NCI-H69 (cell line): ENCODE measurements around the gene GNB1.

ENCODE experiments used
- DNase-seq: peaks from one replicate; lab custom pipeline; 2025; lab: John Stamatoyannopoulos, UW

The GNB1 gene

DNA sequence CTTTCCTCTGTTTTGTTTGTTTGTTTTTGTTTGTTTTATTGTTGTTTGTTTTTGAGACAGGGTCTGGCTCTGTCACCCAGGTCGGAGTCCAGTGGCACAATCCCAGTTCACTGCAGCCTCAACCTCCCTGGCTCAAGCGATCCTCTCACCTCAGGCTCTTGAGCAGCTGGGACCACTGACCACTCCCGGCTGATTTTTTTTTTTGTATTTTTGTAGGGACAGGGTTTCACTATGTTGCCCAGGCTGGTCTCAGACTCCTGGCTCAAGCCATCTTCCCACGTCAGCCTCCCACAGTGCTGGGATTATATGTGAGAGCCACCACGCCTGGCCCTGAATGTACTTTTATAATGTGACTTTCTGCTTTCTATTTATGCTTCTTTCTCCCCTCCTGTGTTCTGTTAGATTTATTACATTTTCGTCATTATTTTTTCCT, 19.2 kb upstream of the GNB1 start:
- DNase-seq, result no peak

DNA sequence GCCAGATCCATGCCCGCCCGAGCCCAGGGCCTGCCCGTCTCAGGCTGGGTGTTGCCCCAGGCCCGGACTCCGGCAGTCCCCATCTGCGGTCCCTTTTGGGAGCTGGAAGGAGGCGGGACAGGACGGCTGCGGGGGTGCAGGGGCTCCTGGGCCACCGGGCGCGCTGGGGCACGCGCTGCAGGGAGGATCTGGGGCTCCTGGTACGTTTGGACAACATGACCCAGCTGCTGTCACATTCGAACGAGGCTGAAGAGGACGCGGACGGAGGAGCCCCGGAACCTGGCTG, 17.6 kb upstream of the GNB1 start:
- DNase-seq, result no peak

DNA sequence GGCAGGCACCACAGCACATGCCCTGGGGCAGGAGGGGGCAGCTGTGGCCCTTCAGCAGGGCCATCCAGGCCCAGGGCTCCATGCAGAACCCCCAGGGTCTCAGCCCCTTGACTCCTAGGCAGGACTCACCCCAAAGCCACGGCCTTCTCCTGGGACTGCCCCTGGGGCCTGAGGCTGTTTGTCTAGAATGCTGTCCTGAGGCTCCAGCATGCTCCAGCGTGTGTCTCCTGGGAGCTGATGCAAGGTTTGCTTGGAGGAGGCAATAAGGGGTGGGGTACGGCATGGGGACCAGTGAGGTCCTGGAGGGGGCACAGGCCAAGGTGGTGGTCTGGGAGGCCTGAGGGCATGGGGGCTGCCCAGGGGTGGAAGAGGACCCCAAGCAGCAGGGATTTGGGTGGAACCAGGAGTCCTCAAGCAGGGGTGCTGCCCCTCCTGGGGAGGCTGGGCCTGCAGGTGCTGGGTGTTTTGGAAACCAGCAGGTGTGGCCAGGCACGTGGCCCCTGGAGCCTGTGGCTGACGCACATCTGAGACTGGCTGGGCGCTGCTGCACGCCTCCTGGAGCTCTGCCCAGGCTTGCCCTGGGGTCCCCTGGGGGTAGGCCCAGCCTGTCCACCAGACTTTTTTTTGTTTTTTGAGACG, 16.3 kb upstream of the GNB1 start:
- peak; percentile 76 for DNase-seq

DNA sequence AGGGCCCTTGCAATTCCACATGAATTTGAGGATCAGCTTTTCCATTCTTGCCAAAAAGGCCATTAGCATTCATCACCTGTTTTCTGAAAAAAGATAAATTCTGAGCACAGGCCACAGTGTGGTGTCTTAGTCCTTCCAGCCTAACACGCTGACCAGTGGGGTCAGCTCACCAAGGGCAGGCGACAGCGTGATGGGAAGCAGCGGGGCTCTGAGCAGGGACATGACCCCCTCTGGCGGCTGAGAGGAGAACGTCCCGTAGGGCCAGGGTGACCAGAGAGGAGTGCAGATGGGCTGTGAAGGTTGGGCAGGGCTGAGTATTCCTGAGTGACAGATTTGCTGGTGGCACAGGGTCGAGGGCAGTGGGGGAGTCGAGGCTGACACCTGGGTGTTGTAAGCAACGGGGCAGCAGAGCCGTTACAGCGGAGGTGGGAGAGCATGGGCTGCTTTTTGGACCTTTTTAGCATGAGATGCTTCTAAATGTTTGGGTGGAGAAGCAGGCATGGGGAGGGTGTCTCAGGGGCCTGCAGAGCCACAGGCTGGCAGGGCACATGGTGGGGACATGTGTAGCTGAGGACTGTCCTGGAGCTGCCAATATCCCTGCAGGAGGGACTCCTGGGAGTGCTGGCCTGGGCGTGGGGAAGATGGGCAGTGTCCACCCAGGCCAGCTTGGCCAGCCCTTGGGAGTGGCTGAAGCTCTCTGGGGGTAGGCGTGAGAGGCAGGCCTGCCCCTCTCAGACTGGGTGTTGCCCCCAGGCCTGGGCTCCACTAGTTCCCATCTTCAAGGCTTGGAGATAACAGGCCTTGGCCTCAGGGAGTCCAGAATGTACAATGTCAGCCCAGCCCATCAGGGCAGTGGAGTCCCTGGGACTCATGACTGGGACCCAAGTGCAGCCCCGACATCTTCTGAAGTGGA, 15.6 kb upstream of the GNB1 start:
- DNase-seq, result peak; percentile 37

DNA sequence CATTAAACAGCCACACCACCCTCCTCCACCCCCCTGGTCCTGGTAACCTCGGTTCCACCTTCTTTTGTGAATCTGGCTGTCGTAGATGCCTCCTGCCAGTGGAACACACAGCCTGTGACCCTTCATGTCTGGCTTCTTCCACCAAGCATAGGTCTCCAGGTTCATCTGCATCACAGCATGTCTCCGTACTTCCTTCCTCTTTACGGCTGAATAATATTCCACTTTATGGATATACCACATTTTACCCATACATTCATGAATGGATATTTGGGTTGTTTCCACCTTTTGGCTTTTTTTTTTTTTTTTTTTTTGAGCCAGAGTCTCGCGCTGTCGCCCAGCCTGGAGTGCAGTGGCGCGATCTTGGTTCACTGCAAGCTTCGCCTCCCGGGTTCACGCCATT, 12.3 kb upstream of the GNB1 start:
- DNase-seq, result no peak

DNA sequence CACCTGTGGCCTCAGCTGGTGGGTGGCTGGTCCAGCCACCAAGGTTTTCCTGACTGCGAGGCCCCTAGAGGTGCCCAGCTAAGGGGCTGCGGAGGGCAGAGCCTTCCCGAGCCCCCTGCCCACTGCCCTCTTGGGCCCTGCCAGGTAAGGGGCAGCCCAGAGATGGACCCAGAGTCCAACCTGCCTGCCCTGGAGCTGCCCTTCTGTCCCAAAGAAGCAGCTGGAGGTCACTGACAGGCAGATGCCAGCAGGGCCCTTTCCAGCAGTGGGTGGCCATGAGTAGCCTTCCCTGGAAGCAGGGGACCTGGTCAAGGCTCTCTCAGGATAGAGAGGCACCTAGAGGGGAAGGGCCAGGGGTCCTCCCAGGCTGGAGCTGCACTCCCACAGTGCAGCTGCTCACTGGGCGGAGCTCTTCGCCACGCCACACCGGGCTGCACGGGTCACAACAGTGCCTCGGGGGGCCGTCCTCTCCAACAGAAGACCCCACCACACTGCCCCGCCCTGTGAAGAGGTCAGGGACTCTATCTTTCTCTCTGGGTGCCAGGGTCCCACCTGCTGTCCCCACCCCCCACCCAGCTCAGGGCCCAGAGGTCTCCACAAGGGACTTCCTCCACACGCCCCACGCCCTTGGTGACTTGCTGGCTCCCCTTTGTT, 10.9 kb upstream of the GNB1 start:
- no peak for DNase-seq

DNA sequence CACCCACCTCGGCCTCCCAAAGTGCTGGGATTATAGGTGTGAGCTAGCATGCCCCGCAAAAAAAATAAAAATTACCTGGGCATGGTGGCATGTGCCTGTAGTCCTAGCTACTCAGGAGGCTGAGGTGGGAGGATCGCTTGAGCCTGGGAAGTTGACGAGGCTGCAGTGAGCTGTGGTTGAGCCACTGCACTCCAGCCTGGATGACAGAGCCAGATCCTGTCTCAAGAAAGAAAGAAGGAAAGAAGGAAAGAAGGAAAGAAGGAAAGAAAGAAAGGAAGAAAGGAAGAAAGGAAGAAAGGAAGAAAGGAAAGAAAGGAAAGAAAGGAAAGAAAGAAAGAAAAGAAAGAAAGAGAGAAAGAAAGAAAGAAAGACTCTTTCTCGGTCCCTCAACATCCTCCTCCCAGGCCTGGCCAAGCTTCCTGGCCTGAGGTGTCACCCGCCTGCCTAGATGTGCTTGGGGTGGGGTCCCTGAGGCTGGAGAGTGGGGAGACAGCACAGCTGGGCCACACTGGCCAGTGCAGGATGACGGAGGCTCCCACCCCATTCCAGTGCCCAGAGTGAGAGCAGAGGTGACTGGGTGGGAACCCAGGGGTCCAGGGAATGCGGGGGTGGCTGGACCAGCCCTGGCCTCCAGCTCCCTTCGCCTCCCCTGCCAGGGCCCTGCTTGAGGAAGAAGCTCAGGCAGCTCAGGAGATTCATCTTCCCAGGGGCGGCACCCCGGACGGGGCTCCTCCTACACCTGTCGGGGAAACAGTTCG, 10.2 kb upstream of the GNB1 start:
- DNase-seq, result no peak

DNA sequence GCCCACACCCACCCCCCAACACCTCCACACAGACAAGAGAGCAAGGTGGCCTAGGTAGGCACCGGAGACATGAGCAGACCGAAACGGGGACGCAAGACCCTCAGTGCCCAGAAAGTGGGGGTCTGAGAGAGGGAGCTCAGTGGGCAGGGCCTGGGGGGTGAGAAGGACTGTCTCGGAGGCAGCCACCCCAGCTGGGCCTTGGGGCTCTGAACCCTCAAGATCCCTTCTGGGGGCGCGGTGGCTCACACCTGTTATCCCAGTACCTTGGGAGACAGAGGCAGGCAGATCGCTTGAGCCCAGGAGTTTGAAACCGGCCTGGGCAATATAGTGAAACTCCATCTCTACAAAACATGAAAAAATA, 9.1 kb upstream of the GNB1 start:
- DNase-seq, result no peak

DNA sequence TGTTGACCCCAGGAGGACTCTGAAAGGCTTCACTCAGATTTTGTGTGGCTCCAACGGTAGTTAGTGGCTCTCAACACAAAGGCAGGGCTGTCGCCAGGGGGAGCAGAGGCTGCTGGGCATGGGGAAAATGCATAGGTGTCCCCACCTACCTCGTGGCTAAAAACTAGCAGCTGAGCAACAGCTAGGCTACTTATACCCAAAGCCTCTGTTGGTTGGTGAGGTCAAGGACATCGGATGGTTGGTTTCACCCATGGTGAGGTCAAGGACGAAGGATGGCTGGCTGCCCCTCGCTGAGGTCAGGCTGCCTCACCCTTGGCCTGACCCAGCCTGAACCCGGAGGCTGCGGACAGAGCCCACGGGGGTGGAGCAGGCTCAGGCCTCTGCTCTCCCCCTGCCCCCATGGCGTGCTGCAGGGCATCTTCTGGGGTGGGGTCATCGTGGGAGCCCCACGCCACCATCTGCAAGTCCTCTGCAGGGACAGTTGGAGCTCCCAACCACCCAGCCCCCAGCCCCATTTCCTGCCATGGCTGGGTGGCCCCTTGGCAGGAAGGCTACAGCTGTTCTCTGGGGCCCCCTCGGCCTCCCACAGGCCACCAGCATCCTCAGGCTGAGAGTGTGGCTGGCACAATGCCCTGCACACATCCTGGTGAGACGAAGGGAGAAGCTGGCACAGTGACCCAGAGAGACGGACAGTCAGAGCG, 8.5 kb upstream of the GNB1 start:
- DNase-seq, result no peak

DNA sequence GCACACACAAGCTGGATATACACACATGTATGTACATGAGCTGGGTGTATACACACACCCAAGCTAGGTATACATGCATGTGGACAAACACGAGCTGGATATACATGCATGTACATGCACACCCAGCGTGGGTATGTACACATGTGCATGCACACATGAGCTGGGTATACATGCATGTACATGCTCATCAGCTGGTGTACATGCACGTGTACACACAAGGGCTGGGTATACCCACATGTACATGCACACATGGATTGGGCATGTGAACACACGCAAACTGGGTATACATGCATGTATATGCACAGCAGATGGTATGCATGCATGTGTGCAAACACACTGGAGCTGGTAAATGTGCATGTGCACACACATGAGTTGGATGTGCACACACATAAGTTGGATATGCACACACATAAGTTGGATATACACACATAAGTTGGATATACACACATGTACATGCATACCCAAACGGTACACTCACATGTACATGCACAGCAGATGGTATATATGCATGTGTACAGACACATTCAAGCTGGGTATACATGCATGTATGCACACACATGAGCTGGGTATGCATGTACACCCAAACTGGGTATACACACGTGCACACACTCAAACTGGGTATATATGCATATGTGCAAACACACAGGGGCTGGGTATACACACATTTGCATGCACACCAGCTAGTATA, 7.5 kb upstream of the GNB1 start:
- no peak for DNase-seq

DNA sequence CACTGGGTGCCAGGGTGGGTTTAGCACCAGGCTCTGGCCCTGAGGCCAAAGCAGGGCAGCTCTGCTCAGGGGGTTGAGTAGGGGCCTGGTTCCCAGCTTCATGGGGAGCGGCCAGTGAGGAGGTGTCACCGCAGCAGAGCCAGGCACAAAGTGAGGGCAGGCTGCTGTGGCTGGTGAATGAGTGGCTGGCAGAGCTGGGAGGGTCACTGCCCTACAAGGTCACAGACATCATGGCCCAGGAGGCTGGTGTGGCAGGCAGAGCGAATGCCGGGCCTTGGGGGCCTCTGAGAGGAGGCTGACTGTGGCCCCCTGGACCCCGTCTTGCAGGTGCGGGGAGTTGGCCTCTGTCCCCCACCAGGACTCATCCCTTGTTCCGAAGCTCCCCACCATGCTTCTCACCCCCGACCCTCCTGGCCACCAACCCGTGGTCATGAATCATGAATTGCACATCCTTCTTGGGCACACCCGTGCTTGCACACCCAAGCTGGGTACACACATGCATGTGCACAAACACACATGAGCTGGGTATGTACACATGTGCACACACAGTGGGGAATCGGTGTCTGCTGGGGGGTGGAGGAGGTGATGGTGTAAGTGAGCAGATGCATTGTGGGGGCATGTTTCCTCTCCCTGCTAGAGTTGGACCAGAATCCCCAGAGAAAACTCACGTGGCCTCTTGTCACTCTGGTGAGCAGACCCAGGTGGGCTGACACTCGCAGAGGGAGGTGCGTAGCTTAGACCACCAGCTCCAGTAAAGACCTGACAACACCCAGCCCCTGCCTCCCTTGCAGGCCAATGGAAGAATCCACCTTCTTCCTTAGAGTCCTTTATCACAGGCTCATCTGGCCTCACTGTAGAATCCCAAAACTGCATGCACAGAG, 4.8 kb upstream of the GNB1 start:
- DNase-seq, result no peak

DNA sequence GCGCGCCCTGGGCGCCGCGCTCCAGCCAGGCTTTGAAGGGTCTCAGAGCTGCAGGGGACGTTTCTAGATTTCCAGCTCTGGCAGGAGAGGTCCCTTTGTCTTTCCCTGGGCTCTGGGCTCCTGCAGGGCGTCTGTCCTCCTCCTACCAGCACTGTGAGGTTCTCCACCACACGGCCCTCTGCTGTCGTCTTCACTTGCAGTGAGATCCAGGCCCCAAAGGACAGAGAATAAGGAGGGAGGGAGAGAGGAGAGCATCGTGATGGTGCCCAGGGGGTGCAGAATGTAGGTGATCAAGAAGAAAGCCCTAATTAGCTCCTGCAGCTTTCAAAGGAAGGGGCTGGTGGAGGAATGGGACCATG, 4.2 kb upstream of the GNB1 start:
- peak; percentile 27 for DNase-seq

DNA sequence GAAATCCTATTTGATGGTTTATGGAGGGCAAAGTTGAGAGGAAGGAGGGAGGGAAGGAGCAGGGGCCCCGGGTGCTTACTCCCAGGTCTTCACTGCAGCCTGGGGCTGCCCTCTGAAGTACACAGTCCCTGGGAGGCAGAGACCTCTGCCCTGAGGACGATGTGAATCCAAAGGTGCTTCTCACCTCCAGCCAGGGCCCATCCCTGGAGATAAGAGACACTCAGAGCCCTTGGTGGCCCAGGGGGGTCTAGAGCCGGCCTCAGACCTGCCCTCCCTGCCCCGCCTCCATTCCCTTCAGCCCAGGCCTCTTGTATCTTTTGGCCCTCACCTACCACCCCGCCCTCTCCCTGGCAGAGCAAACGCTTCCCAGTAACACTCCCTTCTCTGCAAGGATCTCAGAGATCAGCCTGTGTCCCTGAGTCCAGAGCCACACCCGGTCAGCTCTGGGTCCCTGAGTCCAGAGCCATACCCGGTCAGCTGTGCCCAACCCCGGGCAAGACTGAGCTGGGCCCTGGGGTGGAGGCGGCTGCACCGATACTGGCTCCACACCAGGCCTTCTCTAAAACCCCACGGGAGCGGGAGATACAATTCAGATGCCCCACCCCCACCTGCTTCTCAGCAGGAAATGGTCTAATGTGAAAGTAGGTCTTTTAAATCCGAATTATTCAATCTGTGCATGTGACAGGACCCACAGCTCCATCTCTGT, 3.6 kb upstream of the GNB1 start:
- DNase-seq, result peak; percentile 27

DNA sequence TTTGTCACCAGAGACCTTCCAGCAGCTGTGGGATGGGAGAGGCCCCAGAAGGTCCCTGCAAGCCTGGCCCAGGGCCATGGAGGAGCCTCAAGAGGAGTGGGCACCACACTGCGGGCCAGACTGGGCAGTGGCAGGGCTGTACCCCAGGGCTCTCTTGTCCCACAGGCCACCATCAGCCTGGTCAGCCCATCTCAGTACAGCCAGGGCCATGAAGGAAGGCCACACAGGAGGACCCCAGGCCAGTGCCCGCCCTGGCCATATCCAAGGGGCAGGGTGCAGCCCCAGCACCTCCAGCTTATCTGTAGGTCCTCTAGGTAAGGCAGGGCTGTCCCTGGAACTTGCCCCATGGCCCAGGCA, 3.1 kb upstream of the GNB1 start:
- no peak for DNase-seq

DNA sequence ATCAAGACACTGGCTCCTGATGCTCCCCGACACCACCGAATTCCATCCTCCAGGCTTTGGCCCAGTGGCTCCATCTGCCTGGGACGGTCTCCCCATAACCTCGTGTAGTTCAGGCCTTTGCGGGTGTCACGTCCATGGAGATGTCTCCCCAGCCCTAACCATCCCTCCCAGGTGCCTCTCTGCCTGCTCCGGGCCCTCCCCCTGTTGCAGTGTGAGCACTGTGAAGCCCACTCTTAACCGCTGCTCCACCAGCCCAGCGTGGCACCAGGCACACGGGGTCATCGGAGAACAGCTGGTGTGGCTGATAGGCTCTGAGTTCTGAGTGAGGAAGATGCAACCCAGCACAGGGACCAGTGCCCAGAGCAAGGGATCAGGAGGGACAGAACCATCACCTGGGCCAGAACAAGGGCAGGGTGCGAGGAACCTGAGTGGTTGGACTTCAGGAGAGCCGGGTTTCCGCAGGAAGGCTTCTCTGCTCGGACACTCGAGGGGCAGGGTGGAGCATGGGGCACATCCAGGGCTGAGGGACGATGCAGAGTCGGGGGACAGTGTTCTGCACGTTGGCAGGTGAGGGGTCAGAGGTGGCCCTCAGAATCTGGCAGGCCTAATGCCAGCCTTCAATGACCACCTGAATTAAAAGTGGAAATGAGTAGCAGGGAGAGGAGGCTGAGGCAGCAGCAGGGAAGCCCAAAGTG, 2.6 kb upstream of the GNB1 start:
- no peak for DNase-seq

DNA sequence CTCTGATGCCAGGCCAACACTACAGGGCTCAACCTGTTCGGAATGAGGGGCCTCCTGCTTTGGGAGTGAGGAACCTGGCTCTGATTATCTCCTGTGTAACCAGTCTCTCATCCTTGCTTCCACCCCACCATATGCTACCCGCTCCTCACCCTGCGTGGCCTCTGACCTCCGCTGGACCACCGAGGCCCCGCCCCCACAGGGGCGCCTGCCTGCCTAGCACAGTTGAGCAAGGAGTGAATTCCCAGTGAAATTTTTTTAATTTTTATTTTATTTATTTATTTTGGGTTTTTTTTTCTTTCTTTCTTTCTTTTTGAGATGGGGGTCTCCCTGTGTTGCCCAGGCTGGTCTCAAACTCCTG, 1.9 kb upstream of the GNB1 start:
- DNase-seq, result no peak

DNA sequence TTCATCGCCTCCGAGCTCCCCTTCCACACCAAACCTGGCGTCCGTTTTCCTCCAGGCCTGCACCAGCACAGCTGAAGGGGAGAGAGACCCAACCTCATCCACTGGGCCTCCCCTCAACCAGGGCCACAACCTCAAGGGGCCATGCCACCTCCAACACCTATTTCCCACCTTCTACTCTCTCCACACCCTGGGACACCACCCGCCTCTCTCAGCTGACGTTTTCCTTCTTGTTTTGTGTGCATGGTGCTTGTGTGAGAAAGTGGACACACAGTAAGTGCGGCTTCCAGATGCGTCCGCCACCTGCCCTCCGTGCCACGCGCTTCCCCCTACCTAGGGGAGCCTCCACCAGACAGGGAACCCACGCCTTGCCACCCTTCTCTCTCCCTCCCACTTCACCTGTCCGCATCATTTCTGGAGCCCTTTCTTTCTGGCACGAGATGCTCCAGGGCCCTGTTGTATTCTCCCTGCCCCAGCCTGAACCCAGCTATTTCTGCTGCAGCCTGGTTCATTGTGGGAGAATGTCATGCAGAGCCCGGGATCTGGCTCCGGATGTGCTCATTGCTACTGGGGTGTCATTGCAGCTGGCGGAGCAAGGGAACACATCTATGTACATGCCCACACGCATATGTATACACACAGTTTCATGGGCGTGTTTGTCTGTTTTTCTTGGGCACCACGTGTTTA, 1.3 kb upstream of the GNB1 start:
- no peak for DNase-seq

DNA sequence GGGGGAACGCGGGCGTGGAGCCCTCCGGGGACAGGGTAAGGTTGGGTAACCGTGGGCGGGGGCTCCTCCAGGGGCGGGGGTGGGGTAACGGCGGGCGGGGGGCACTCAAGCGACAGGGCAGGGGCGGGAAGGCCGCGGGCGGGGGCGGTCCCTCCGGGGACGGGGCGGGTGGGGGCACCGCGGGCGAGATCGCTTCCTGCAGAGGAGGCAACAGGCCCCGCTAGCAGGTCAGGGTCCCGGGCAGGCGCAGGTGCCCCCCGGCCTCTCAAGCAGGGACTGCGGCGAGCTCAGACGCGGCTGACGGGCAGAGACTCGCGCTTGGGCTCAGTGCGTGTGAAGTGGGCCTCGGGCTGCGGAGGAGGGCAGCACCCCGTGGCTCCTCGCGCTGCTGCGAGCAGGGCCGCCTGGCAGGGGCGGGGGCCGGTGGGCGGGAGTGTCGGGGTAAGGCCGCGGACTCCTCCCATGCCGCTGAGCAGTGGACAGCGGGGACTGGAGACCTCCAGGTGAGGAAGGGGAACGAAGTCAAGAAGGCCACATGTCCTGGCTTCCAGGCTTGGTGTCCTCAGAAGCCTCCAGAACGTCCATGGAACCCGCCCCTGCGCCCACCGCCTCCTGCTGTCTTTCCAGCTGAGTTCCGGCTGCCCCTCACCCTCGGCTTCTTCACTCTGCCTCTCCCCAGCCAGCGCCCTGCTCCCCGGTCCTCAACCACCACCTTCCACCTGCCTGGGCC, 627 bp upstream of the GNB1 start:
- peak; percentile 46 for DNase-seq
